HG03520 (cell line): ENCODE data around the gene CIC.

ENCODE experiments used
- ATAC-seq: cut with Tn5 transposase; IDR thresholded peaks from one replicate; pipeline ENCODE4 v1.9.1; 2021; ENCODE audit warnings: mild to moderate bottlenecking, moderate library complexity; ENCODE audit not compliant: unreplicated experiment

CIC gene

GRCh38 chr19:42242512-42243409 lies 26.3 kb upstream of the CIC start, which contains the start of gene GSK3A:
TSS of gene GSK3A (minus strand) at chr19:42242602. CDS start at chr19:42242465, 137 bp downstream.
- peak; percentile 53 for ATAC-seq

- peak; percentile 29 for ATAC-seq
Observed at GRCh38 chr19:42244347-42245220, 24.5 kb upstream of the CIC start.

GRCh38 chr19:42245231-42245630 lies 23.8 kb upstream of the CIC start:
- ATAC-seq, result no peak

- ATAC-seq, result no peak
Observed at GRCh38 chr19:42246143-42246921, 22.7 kb upstream of the CIC start.

- ATAC-seq, result no peak
Observed at GRCh38 chr19:42246922-42247639, 22.0 kb upstream of the CIC start.

GRCh38 chr19:42247640-42248199 lies 21.3 kb upstream of the CIC start:
- ATAC-seq, result no peak

GRCh38 chr19:42248270-42249148 lies 20.5 kb upstream of the CIC start:
- no peak for ATAC-seq

GRCh38 chr19:42249149-42249750 lies 19.8 kb upstream of the CIC start:
- ATAC-seq, result no peak

- ATAC-seq, result no peak
Observed at GRCh38 chr19:42249769-42250168, 19.3 kb upstream of the CIC start.

GRCh38 chr19:42250183-42250665 lies 18.8 kb upstream of the CIC start:
- ATAC-seq, result no peak

- ATAC-seq, result no peak
Observed at GRCh38 chr19:42250666-42251531, 18.2 kb upstream of the CIC start.

- no peak for ATAC-seq
Observed at GRCh38 chr19:42251572-42252358, 17.3 kb upstream of the CIC start.

- no peak for ATAC-seq
Observed at GRCh38 chr19:42252365-42253244, 16.4 kb upstream of the CIC start.

GRCh38 chr19:42253245-42254088 lies 15.6 kb upstream of the CIC start:
- no peak for ATAC-seq
